Astrocyte (in vitro differentiated cells and primary cell): ENCODE data around the gene EXD3. TPM values are rescaled to one million over a fixed set of nuclear protein-coding genes. Genes with fewer than 3 reads are reported as not detected.

ENCODE experiments used
- DNase-seq: peaks from one replicate; pipeline ENCODE4 v3.0.0-alpha.2; 2010; ENCODE audit warnings: low read depth
- FAIRE-seq: peaks from 2 replicates; lab custom pipeline; 2011; peaks lifted over from hg19 to GRCh38; lab: Jason Lieb, UNC
- H2AFZ ChIP-seq: 2 replicates; pipeline ENCODE4 v1.6.0; 2012; ENCODE audit warnings: low read depth, low read length, inconsistent platforms
- H3K27ac ChIP-seq: 2 replicates; pipeline ENCODE4 v1.5.1; 2011; ENCODE audit warnings: low read depth, low read length, inconsistent platforms
- H3K27me3 ChIP-seq: 2 replicates; pipeline ENCODE4 v1.6.0; 2011; ENCODE audit warnings: low read length, inconsistent platforms; ENCODE audit not compliant: insufficient read depth
- H3K36me3 ChIP-seq: 2 replicates; pipeline ENCODE4 v1.5.1; 2011; ENCODE audit warnings: low read length, inconsistent platforms; ENCODE audit not compliant: insufficient read depth
- H3K4me1 ChIP-seq: 2 replicates; pipeline ENCODE4 v1.5.1; 2011; ENCODE audit warnings: low read length, inconsistent platforms; ENCODE audit not compliant: insufficient read depth
- H3K4me2 ChIP-seq: 2 replicates; pipeline ENCODE4 v1.6.0; 2012; ENCODE audit warnings: low read length, inconsistent platforms
- H3K4me3 ChIP-seq: 2 replicates; pipeline ENCODE4 v1.5.1; 2011; ENCODE audit warnings: low read depth, mild to moderate bottlenecking, low read length, inconsistent platforms; ENCODE audit not compliant: insufficient read depth
- H3K79me2 ChIP-seq: 2 replicates; pipeline ENCODE4 v1.6.0; 2012; ENCODE audit warnings: mild to moderate bottlenecking, low read length, inconsistent platforms; ENCODE audit not compliant: insufficient read depth
- H3K9ac ChIP-seq: 2 replicates; pipeline ENCODE4 v1.6.0; 2012; ENCODE audit warnings: mild to moderate bottlenecking, low read length, inconsistent platforms
- H3K9me3 ChIP-seq: 2 replicates; pipeline ENCODE4 v1.5.1; 2012; ENCODE audit warnings: low read depth, mild to moderate bottlenecking, low read length, inconsistent platforms; ENCODE audit not compliant: insufficient read depth
- H4K20me1 ChIP-seq: 2 replicates; pipeline ENCODE4 v1.6.0; 2012; ENCODE audit warnings: low read length, inconsistent platforms; ENCODE audit not compliant: insufficient read depth
- H3K27ac Mint-ChIP-seq: one replicate; pipeline ENCODE4 v1.8.0; 2021; ENCODE audit warnings: mild to moderate bottlenecking, mixed read lengths; ENCODE audit not compliant: unreplicated experiment
- H3K27me3 Mint-ChIP-seq: one replicate; pipeline ENCODE4 v1.8.0; 2021; ENCODE audit warnings: low read depth, mixed read lengths; ENCODE audit not compliant: unreplicated experiment
- H3K36me3 Mint-ChIP-seq: one replicate; pipeline ENCODE4 v1.8.0; 2021; ENCODE audit warnings: low read depth, mixed read lengths; ENCODE audit not compliant: unreplicated experiment
- H3K4me1 Mint-ChIP-seq: one replicate; pipeline ENCODE4 v1.8.0; 2021; ENCODE audit warnings: low read depth, mixed read lengths; ENCODE audit not compliant: unreplicated experiment
- H3K4me3 Mint-ChIP-seq: one replicate; pipeline ENCODE4 v1.8.0; 2021; ENCODE audit warnings: mild to moderate bottlenecking, moderate library complexity, mixed read lengths; ENCODE audit not compliant: unreplicated experiment
- H3K9me3 Mint-ChIP-seq: one replicate; pipeline ENCODE4 v1.8.0; 2021; ENCODE audit warnings: mild to moderate bottlenecking, mixed read lengths; ENCODE audit not compliant: unreplicated experiment
- EZH2 ChIP-seq: IDR thresholded peaks from 2 replicates; pipeline ENCODE4 v1.6.1; 2012; ENCODE audit warnings: mild to moderate bottlenecking, low read length, inconsistent platforms; ENCODE audit not compliant: insufficient read depth
- total RNA-seq: library from RNA; stranded (reverse); gene quantifications from 2 replicates; pipeline ENCODE4 v1.2.1, GENCODE V29; 2021
- TF ChIP-seq, protein P1 (sequence below): IDR thresholded peaks from 2 replicates; pipeline ENCODE4 v1.5.1; 2011; ENCODE audit warnings: low read depth, mild to moderate bottlenecking, inconsistent platforms, low read length, moderate library complexity; ENCODE audit not compliant: insufficient read depth

Gene EXD3
- total RNA-seq, 1 donor from 2014 or later: 8.5 TPM

GRCh38 chr9:137427454-137428310, 4.7 kb upstream of the EXD3 start:
- peaks cover 5% of the 10 kb centered on the region for H3K4me1 ChIP-seq
- no peak overlapping the region for H2AFZ ChIP-seq
- Mint-ChIP-seq H3K36me3 (no peaks in the 10 kb centered on the region), H3K4me1 (no peaks in the 10 kb centered on the region), H3K4me3 (no peak overlapping the region), H3K9me3 (no peaks in the 10 kb centered on the region), H3K27me3 (no peaks in the 10 kb centered on the region), H3K27ac (no peak overlapping the region)
- H3K4me3 ChIP-seq: no peak overlapping the region
- no peaks in the 10 kb centered on the region for H3K36me3 ChIP-seq
- no peaks in the 10 kb centered on the region for H3K9me3 ChIP-seq
- no peak for TF ChIP-seq EZH2
- TF ChIP-seq, protein P1, sequence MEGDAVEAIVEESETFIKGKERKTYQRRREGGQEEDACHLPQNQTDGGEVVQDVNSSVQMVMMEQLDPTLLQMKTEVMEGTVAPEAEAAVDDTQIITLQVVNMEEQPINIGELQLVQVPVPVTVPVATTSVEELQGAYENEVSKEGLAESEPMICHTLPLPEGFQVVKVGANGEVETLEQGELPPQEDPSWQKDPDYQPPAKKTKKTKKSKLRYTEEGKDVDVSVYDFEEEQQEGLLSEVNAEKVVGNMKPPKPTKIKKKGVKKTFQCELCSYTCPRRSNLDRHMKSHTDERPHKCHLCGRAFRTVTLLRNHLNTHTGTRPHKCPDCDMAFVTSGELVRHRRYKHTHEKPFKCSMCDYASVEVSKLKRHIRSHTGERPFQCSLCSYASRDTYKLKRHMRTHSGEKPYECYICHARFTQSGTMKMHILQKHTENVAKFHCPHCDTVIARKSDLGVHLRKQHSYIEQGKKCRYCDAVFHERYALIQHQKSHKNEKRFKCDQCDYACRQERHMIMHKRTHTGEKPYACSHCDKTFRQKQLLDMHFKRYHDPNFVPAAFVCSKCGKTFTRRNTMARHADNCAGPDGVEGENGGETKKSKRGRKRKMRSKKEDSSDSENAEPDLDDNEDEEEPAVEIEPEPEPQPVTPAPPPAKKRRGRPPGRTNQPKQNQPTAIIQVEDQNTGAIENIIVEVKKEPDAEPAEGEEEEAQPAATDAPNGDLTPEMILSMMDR: no peak
- no peak overlapping the region for H3K27ac ChIP-seq
- H3K27me3 ChIP-seq: no peaks in the 10 kb centered on the region
- H3K9ac ChIP-seq: no peak overlapping the region
- DNase-seq (no peak), FAIRE-seq (no peak)
- H4K20me1 ChIP-seq: no peaks in the 10 kb centered on the region
- H3K79me2 ChIP-seq: no peaks in the 10 kb centered on the region
- H3K4me2 ChIP-seq: no peak overlapping the region

GRCh38 chr9:137426018-137426681, 3.2 kb upstream of the EXD3 start:
- no peak overlapping the region for H3K9ac ChIP-seq
- H3K27ac ChIP-seq: no peak overlapping the region
- no peaks in the 10 kb centered on the region for H3K36me3 ChIP-seq
- H3K9me3 Mint-ChIP-seq: no peaks in the 10 kb centered on the region
- no peak for DNase-seq
- H3K27ac Mint-ChIP-seq: no peak overlapping the region
- H3K4me3 Mint-ChIP-seq: no peak overlapping the region
- no peak for TF ChIP-seq EZH2
- TF ChIP-seq, protein P1: no peak
- no peaks in the 10 kb centered on the region for H4K20me1 ChIP-seq
- H3K4me1 Mint-ChIP-seq: no peaks in the 10 kb centered on the region
- H3K36me3 Mint-ChIP-seq: no peaks in the 10 kb centered on the region
- peaks cover 12% of the 10 kb centered on the region for H3K79me2 ChIP-seq
- no peak overlapping the region for H2AFZ ChIP-seq
- FAIRE-seq: no peak
- no peak overlapping the region for H3K4me3 ChIP-seq
- no peaks in the 10 kb centered on the region for H3K27me3 Mint-ChIP-seq
- no peaks in the 10 kb centered on the region for H3K9me3 ChIP-seq
- H3K4me1 ChIP-seq: peaks cover 15% of the 10 kb centered on the region
- no peak overlapping the region for H3K4me2 ChIP-seq
- H3K27me3 ChIP-seq: no peaks in the 10 kb centered on the region
